Right lobe of liver (tissue), 4 donors: Measurements from ENCODE around the gene APRT.

ENCODE experiments used
- POLR2A ChIP-seq: fragments of 450-650 bp; IDR thresholded peaks from one replicate; pipeline ENCODE4 v1.6.1; 2017; ENCODE audit warnings: antibody characterized with exemption, mild to moderate bottlenecking
- TF ChIP-seq, protein P1 (sequence below), 4 donors: fragments of 200-600 bp in 3 of 4; fragments of 450-650 bp in 1 of 4; IDR thresholded peaks; one replicate each; pipeline versions ENCODE4 v1.5.1 to v1.8.0; 2016 to 2022; ENCODE audit warnings: antibody characterized with exemption in 4 of 4, mild to moderate bottlenecking in 2 of 4
- donor health status: DM: no; HTN: no; CAD: no.
- donor health status: DM: no; HTN: no; CAD: no.
- donor health status: DM: no; HTN: yes; CAD: no.

DNA sequence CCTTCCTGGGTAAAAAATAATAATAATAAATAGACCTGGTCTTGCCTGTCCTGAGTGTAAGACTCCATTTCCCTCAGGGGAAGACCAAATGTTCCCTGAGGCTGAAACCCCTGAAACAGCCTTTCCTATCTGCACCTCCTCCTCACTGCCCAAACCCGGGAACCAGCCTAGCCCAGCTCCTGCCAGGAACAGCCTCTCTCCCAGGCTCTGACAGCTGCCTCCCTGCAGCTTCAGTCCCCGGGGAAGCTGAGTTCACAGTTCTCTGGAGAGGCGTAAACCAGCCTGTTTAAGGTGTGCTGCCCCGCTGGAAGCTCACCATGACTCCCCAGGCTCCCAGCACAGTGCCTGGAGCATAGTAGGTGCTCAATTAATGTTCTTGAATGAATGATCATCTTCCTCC is 15.4 kb downstream of the APRT start:
- TF ChIP-seq, protein P1, sequence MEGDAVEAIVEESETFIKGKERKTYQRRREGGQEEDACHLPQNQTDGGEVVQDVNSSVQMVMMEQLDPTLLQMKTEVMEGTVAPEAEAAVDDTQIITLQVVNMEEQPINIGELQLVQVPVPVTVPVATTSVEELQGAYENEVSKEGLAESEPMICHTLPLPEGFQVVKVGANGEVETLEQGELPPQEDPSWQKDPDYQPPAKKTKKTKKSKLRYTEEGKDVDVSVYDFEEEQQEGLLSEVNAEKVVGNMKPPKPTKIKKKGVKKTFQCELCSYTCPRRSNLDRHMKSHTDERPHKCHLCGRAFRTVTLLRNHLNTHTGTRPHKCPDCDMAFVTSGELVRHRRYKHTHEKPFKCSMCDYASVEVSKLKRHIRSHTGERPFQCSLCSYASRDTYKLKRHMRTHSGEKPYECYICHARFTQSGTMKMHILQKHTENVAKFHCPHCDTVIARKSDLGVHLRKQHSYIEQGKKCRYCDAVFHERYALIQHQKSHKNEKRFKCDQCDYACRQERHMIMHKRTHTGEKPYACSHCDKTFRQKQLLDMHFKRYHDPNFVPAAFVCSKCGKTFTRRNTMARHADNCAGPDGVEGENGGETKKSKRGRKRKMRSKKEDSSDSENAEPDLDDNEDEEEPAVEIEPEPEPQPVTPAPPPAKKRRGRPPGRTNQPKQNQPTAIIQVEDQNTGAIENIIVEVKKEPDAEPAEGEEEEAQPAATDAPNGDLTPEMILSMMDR (IDR thresholded peaks at IDR 0.05) = no peak
- no peak for TF ChIP-seq POLR2A
